Nephron progenitor cell (in vitro differentiated cells): ENCODE data around the gene BBS9.

Experiments
- DNase-seq: peaks from one replicate; pipeline ENCODE4 v3.0.0; 2021
- H3K27ac Mint-ChIP-seq: 2 replicates; pipeline ENCODE4 v1.8.0; 2021; ENCODE audit warnings: mild to moderate bottlenecking, moderate library complexity, mixed read lengths
- H3K27me3 Mint-ChIP-seq: 2 replicates; pipeline ENCODE4 v1.8.0; 2021; ENCODE audit warnings: mild to moderate bottlenecking, low read depth, mixed read lengths; ENCODE audit not compliant: poor library complexity
- H3K36me3 Mint-ChIP-seq: 2 replicates; pipeline ENCODE4 v1.8.0; 2021; ENCODE audit warnings: low read depth, mixed read lengths
- H3K4me1 Mint-ChIP-seq: 2 replicates; pipeline ENCODE4 v1.8.0; 2021; ENCODE audit warnings: mixed read lengths
- H3K4me3 Mint-ChIP-seq: 2 replicates; pipeline ENCODE4 v1.8.0; 2021; ENCODE audit warnings: mild to moderate bottlenecking, moderate library complexity, mixed read lengths
- H3K9me3 Mint-ChIP-seq: 2 replicates; pipeline ENCODE4 v1.8.0; 2021; ENCODE audit warnings: mild to moderate bottlenecking, moderate library complexity, mixed read lengths
- TF ChIP-seq, protein P1 (sequence below): fragments of 200-600 bp; sonication (generic); IDR thresholded peaks from 2 replicates; pipeline ENCODE4 v1.5.0; 2021; ENCODE audit warnings: antibody characterized with exemption

BBS9 gene

GRCh38 chr7:33539659-33540400 lies 410.5 kb downstream of the BBS9 start:
- Mint-ChIP-seq H3K4me1 (peaks cover 31% of the 10 kb centered on the region), H3K27ac (no peak overlapping the region), H3K36me3 (peaks cover 66% of the 10 kb centered on the region), H3K9me3 (peaks cover 64% of the 10 kb centered on the region), H3K27me3 (peaks cover 8% of the 10 kb centered on the region), H3K4me3 (no peak overlapping the region)
- TF ChIP-seq, protein P1, sequence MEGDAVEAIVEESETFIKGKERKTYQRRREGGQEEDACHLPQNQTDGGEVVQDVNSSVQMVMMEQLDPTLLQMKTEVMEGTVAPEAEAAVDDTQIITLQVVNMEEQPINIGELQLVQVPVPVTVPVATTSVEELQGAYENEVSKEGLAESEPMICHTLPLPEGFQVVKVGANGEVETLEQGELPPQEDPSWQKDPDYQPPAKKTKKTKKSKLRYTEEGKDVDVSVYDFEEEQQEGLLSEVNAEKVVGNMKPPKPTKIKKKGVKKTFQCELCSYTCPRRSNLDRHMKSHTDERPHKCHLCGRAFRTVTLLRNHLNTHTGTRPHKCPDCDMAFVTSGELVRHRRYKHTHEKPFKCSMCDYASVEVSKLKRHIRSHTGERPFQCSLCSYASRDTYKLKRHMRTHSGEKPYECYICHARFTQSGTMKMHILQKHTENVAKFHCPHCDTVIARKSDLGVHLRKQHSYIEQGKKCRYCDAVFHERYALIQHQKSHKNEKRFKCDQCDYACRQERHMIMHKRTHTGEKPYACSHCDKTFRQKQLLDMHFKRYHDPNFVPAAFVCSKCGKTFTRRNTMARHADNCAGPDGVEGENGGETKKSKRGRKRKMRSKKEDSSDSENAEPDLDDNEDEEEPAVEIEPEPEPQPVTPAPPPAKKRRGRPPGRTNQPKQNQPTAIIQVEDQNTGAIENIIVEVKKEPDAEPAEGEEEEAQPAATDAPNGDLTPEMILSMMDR, result no peak
- DNase-seq, result no peak

DNA sequence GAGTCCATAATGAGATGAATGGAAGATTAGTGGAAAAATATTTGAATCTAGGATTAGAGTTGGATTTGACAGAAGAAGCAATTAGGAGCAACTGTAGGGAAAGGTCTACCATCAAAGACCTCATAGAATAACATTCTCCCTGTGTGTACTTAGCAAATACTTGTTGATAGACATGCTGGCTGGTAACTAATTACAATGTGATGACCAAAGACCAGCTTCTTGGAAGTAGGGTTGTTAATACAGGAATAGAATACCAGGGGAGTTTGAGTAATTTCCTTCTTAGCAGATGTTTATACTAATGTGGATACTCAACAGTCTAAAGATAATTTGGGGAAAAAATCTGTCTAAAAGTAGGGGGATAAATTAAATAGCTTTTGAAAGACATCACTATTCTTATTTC lies 418.5 kb downstream of the BBS9 start:
- Mint-ChIP-seq H3K9me3 (peaks cover 23% of the 10 kb centered on the region), H3K4me1 (no peaks in the 10 kb centered on the region), H3K36me3 (peaks cover 26% of the 10 kb centered on the region), H3K4me3 (no peak overlapping the region), H3K27ac (no peak overlapping the region), H3K27me3 (peaks cover 4% of the 10 kb centered on the region)
- no peak for DNase-seq
- TF ChIP-seq, protein P1, result no peak

DNA sequence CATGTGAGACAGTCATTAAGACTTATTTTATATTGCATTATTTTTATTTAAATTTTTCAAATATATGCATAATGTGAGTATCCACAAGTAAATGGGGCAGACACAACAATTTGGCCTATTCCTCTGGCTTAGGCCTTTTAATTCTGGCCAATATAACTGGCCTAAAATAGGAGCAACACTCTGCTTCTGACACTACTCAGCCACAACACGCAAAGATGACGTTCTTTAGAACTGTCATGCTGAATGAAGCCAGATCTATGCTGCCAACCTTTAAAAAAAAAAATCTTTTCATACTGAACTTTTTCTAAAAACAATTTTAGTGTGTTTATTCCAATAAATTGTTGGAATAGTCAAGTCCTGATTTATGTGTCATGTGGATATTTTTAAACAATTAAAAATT lies 421.0 kb downstream of the BBS9 start:
- Mint-ChIP-seq H3K4me3 (no peak overlapping the region), H3K27me3 (no peaks in the 10 kb centered on the region), H3K9me3 (peaks cover 7% of the 10 kb centered on the region), H3K36me3 (peaks cover 12% of the 10 kb centered on the region), H3K4me1 (no peaks in the 10 kb centered on the region), H3K27ac (no peak overlapping the region)
- TF ChIP-seq, protein P1, result no peak
- DNase-seq, result no peak

DNA sequence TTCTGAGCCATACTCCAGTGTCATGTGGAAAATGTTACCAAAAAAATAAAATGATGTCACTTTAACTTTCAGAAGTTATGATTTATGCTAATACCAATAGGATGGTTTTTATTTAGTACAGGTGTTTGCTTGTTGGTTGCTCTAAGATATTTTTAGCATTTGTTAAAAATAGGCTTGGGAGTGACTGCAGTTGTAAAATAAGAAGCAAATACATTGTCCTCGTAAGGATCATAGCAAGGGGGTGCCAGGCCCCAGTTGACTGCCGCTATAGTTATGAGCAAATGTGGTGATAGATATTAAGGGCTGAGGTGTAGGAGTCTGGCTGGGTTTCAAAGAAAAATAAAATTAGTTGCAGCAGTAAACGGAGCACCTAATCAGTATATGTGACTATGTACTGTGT lies 421.6 kb downstream of the BBS9 start:
- DNase-seq, result no peak
- peaks cover 7% of the 10 kb centered on the region for H3K9me3 Mint-ChIP-seq
- H3K27ac Mint-ChIP-seq, result no peak overlapping the region
- H3K36me3 Mint-ChIP-seq, result peaks cover 12% of the 10 kb centered on the region
- TF ChIP-seq, protein P1, result no peak
- no peaks in the 10 kb centered on the region for H3K27me3 Mint-ChIP-seq
- no peak overlapping the region for H3K4me3 Mint-ChIP-seq
- no peaks in the 10 kb centered on the region for H3K4me1 Mint-ChIP-seq

DNA sequence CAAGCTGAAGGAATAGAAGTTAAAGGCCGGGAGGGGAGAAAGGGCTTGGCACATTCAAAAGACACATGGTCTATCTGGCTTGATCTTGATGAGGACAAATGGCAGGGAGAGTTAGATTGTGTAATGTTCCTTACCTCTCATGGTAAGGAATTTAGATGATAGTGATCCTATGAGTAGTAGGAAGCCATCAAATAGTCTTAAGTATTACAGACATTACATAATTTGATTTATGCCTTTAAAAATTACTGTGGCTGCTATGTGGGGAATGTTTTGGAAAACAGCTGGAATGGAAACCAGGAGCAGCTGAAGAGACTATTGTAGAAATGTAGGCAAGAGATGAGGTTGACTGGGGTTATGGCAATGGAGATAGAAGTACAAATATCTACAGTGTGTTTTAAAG lies 424.7 kb downstream of the BBS9 start:
- no peaks in the 10 kb centered on the region for H3K4me1 Mint-ChIP-seq

More for the DNA sequence above, 424.7 kb downstream of the BBS9 start:
- peaks cover 7% of the 10 kb centered on the region for H3K9me3 Mint-ChIP-seq
- no peak overlapping the region for H3K27ac Mint-ChIP-seq
- no peak for DNase-seq
- H3K27me3 Mint-ChIP-seq, result no peaks in the 10 kb centered on the region
- no peak overlapping the region for H3K4me3 Mint-ChIP-seq
- TF ChIP-seq, protein P1, result no peak
- H3K36me3 Mint-ChIP-seq, result no peaks in the 10 kb centered on the region
